Ovary (tissue), 9 donors: Measurements from ENCODE around the gene STMND1. TPM values are rescaled to one million over a fixed set of nuclear protein-coding genes. Genes with fewer than 3 reads are reported as not detected.
"Not testable (repeated sequence)": the region's sequence is repeated elsewhere in the genome, so short reads cannot be mapped to it uniquely, and the experiment has no call there.

ENCODE experiments used
- DNase-seq, 5 donors: peaks; one replicate each; pipeline ENCODE4 v3.0.0-alpha.2; 2019 to 2020
- H3K27ac ChIP-seq, 2 donors: fragments of 200-600 bp; one replicate each; pipeline versions ENCODE4 v1.5.1 to v1.8.0; 2019 to 2022
- H3K27me3 ChIP-seq: fragments of 200-600 bp; one replicate; pipeline ENCODE4 v1.8.0; 2022
- H3K36me3 ChIP-seq: fragments of 200-600 bp; sonication (generic); one replicate; pipeline ENCODE4 v1.5.1; 2019
- H3K4me1 ChIP-seq: one replicate; pipeline ENCODE4 v1.8.1; 2013; ENCODE audit warnings: mild to moderate bottlenecking, moderate library complexity; ENCODE audit not compliant: insufficient read depth
- H3K4me3 ChIP-seq: fragments of 200-600 bp; sonication (generic); one replicate; pipeline ENCODE4 v1.5.1; 2017
- H3K9me3 ChIP-seq, 2 donors: fragments of 200-600 bp in 1 of 2; sonication (generic) in 1 of 2; one replicate each; pipeline versions ENCODE4 v1.5.1 to v1.8.1; 2013 to 2019; ENCODE audit warnings: mild to moderate bottlenecking in 1 of 2, moderate library complexity in 1 of 2
- CTCF ChIP-seq, 3 donors: fragments of 450-650 bp in 2 of 3; fragments of 200-600 bp in 1 of 3; IDR thresholded peaks; one replicate each; pipeline versions ENCODE4 v1.5.1 to v1.8.0; 2016 to 2022; ENCODE audit warnings: antibody characterized with exemption in 3 of 3, mild to moderate bottlenecking in 1 of 3
- EP300 ChIP-seq: sonication (generic); formaldehyde crosslinking; IDR thresholded peaks from one replicate; pipeline ENCODE4 v1.6.1; 2017; ENCODE audit warnings: antibody characterized with exemption
- POLR2A ChIP-seq: fragments of 450-650 bp; IDR thresholded peaks from one replicate; pipeline ENCODE4 v1.6.1; 2017; ENCODE audit warnings: antibody characterized with exemption, mild to moderate bottlenecking, moderate library complexity
- WGBS, 3 donors: extraction: QIAGEN DNeasy Blood & Tissue Kit in 1 of 3; methylation state at CpG; one replicate each; pipeline versions ENCODE4 v1.1.5 to v1.1.7; 2013 to 2017; 5-methylcytosine and 5-hydroxymethylcytosine counted together
- intact Hi-C, 4 donors: fragments of 100-400 bp; cut with DNase I; formaldehyde crosslinking; loops; one replicate each; pipeline versions ENCODE4 v1.11.0 to v1.15.1; 2022 to 2023
- polyA plus RNA-seq, 2 donors: library from polyadenylated mRNA; stranded (reverse); fragments of 200-250 nt in 1 of 2; fragments of 350-450 nt in 1 of 2; fragmentation: Illumina TruSeq in 1 of 2; extraction: RNeasy Lipid Tissue Mini Kit (QIAGEN cat#74804) in 1 of 2; gene quantifications; one replicate each; pipeline ENCODE4 v1.2.3, GENCODE V29; 2013 to 2014
- total RNA-seq, 7 donors: library from RNA; depleted of rRNA in 2 of 7; stranded (reverse); fragments of >200 nt in 2 of 7; fragmentation: NEBNext Ultra II Directional in 3 of 7; extraction: Animal tissue kit (Norgen Biotek cat#: 25700) in 3 of 7; gene quantifications; one replicate each; pipeline versions ENCODE4 v1.1.0 to v1.2.4, GENCODE V29; 2016 to 2023
- donor health status: DM: no; HTN: no; CAD: no; lungs with moderate emphysema.
- donor health status: DM: no; HTN: no; CAD: no.
- donor health status: Bipolar disorder and iron deficiency.
- donor health status: DM: yes; HTN: yes; CAD: no.
- donor health status: DM: no; HTN: no; CAD: no.
- donor health status: DM: yes; HTN: yes; CAD: no.

The STMND1 gene
- total and polyA plus RNA-seq, 9 donors: 0.07 to 8.6 (median 0.70) TPM; not detected in 5

DNA sequence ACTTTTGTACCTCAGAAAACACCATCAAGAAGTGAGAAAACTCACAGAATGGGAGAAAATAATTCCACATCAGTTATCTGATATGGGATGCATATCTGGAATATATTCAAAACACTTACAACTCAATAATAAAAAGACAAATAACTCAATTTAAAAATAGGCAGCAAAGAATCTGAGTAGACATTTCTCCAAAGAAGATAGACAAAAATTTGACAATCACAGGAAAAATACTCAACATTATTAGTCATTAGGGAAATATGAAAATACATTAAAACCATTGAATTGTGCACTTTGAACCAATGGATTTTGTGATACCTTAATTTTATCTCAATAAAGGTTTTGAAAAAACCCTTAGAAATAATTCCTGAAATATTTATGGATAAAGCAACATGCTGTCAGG is 36.9 kb upstream of the STMND1 start:
- no peak for DNase-seq
- TF ChIP-seq CTCF (IDR thresholded peaks at IDR 0.05) (no peak), POLR2A (no peak)

GRCh38 chr6:17066610-17067009 is 35.2 kb upstream of the STMND1 start:
- Histone ChIP-seq H3K9me3 (no peaks in the 10 kb centered on the region), H3K4me1 (no peaks in the 10 kb centered on the region), H3K4me3 (no peak overlapping the region), H3K27me3 (no peaks in the 10 kb centered on the region), H3K36me3 (no peaks in the 10 kb centered on the region), H3K27ac (no peak overlapping the region)
- no peak for TF ChIP-seq POLR2A
- no peak for TF ChIP-seq CTCF (IDR thresholded peaks at IDR 0.05)
- TF ChIP-seq EP300: no peak
- intact Hi-C loops: no loop called here
- WGBS, 3 donors: 74 to 85% (median 77%) methylated on average over 6 of the region's 6 CpGs
- no peak for DNase-seq

More for the DNA sequence above, 36.9 kb upstream of the STMND1 start:
- Histone ChIP-seq H3K9me3 (no peaks in the 10 kb centered on the region), H3K4me1 (no peaks in the 10 kb centered on the region), H3K4me3 (no peak overlapping the region), H3K27me3 (no peaks in the 10 kb centered on the region), H3K27ac (no peak overlapping the region), H3K36me3 (no peaks in the 10 kb centered on the region)
- intact Hi-C loops: no loop called here

DNA sequence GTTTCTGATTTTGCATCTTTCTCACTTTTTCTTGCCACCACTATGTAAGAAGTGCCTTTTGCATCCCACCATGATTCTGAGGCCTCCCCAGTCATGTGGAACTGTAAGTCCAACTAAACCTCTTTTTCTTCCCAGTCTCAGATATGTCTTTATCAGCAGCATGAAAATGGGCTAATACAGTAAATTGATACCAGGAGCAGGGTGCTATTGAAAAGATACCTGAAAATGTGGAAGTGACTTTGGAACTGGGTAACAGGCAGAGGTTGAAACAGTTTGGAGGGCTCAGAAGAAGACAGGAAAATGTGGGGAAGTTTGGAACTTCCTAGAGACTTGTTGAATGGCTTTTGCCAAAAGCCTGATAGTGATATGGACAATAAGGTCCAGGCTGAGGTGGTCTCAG is 32.9 kb upstream of the STMND1 start:
- DNase-seq, H3K9me3 ChIP-seq, H3K4me3 ChIP-seq, H3K4me1 ChIP-seq, intact Hi-C loops, H3K27me3 ChIP-seq, H3K36me3 ChIP-seq, H3K27ac ChIP-seq: not testable (repeated sequence)

DNA sequence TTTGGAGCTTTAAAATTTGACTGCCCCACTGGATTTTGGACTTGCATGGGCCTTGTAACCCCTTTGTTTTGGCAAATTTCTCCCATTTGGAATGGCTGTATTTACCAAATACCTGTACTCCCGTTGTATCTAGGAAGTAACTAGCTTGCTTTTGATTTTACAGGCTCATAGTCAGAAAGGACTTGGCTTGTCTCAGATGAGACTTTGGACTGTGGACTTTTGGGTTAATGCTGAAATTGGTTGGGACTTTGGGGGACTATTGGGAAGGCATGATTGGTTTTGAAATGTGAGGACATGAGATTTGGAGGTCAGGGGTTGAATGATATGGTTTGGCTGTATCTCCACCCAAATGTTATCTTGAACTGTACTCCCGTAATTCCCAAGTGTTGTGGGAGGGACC is 31.4 kb upstream of the STMND1 start:
- H3K27ac ChIP-seq, H3K27me3 ChIP-seq, H3K36me3 ChIP-seq, H3K4me3 ChIP-seq, H3K9me3 ChIP-seq, DNase-seq, H3K4me1 ChIP-seq, intact Hi-C loops: not testable (repeated sequence)
- 47 to 73% (median 53%) methylated on average over 2 of the region's 2 CpGs for WGBS, 3 donors

DNA sequence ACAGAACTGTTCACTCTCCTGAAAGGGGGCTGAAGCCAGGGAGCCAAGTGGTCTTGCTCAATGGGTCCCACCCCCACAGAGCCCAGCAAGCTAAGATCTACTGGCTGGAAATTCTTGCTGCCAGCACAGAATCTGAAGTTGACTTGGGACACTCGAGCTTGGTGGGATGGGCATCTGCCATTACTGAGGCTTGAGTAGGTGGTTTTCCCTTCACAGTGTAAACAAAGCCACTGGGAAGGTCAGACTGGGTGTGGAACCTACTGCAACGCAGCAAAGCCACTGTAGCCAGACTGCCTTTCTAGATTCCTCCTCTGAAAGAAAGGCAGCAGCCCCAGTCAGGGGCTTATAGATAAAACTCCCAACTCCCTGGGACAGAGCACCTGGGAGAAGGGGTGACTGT is 28.3 kb upstream of the STMND1 start:
- intact Hi-C loops, H3K4me3 ChIP-seq, DNase-seq, H3K36me3 ChIP-seq, H3K4me1 ChIP-seq, H3K9me3 ChIP-seq, H3K27me3 ChIP-seq, H3K27ac ChIP-seq: not testable (repeated sequence)
- WGBS, 3 donors: 51 to 68% (median 59%) methylated on average over 2 of the region's 2 CpGs

- H3K4me1 ChIP-seq: no peaks in the 10 kb centered on the region
- no peaks in the 10 kb centered on the region for H3K27me3 ChIP-seq
- no peak overlapping the region for H3K4me3 ChIP-seq
- intact Hi-C loops: no loop called here
- no peak for DNase-seq
- H3K9me3 ChIP-seq: no peaks in the 10 kb centered on the region
- TF ChIP-seq CTCF (IDR thresholded peaks at IDR 0.05) (no peak), EP300 (no peak), POLR2A (no peak)
- no peaks in the 10 kb centered on the region for H3K36me3 ChIP-seq
- H3K27ac ChIP-seq: no peak overlapping the region
- 69 to 85% (median 76%) methylated on average over 4 of the region's 4 CpGs for WGBS, 3 donors
Observed at GRCh38 chr6:17081273-17081672, 20.6 kb upstream of the STMND1 start.
